Stimulated activated CD4-positive, alpha-beta T cell treated with anti-CD3 and anti-CD28 coated beads, Interleukin-12 subunit alpha, Interleukin-12 subunit beta, amount 100 ng/mL, for 4 hours (primary cell): ENCODE results near the gene CEMIP2.
A peak's percentile ranks its signal among the peaks of the same experiment; 100 is the strongest.

Source experiments
- DNase-seq: peaks from one replicate; pipeline ENCODE4 v3.0.0-alpha.2; 2020

The CEMIP2 gene

DNA sequence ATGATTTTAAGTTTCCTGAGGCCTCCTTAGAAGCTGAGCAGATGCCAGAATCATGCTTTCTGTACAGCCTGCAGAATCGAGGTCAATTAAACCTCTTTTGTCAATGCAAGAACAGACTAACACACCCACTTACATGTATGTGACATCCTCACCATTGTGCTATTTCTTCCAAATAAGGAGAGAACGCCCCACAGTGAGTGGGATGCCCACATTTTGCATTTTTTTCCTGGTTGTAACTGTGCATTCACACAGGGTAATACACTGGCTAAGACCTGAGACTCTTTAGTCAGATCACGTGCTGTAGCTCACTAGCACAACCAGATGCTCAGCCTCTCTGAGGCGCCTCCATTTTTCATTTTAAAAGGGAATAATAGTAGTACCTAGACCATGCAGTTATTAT is 4.4 kb upstream of the CEMIP2 start:
- no peak for DNase-seq

- DNase-seq: no peak
Observed at GRCh38 chr9:71770170-71770569, 1.9 kb upstream of the CEMIP2 start.

- peak; percentile 54 for DNase-seq
Observed at GRCh38 chr9:71769175-71770161, 1.2 kb upstream of the CEMIP2 start.

GRCh38 chr9:71767776-71768321 is 464 bp downstream of the CEMIP2 start:
- no peak for DNase-seq

DNA sequence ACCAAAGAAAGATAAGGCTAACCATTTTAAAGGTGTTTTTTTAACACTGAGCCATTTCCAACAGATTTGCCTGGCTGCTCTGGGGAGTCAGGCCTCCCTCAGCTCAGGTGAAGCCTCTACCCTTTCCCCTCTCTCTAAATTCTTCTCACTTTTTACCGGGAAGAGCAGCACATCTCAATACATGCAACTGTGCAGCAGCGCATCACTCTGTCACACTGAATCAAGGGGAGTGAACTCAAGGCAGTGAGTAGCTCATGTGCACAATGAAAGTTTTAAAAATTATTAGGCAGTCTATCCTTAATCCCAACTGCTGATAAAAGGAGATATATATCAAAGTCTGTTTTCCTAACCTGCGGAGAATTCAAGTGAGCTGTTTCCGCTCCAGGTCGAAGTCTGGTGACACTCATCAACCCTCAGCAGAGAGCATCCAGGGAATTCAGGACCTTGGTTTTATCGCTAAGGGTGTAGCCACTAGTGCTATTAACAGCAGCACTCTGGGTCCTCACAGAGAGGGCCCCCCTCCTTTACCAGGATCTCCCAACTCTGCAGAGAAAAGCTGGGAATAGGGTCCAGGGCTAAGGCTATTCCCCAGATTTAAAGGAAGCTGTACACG is 1.0 kb downstream of the CEMIP2 start:
- DNase-seq: no peak

DNA sequence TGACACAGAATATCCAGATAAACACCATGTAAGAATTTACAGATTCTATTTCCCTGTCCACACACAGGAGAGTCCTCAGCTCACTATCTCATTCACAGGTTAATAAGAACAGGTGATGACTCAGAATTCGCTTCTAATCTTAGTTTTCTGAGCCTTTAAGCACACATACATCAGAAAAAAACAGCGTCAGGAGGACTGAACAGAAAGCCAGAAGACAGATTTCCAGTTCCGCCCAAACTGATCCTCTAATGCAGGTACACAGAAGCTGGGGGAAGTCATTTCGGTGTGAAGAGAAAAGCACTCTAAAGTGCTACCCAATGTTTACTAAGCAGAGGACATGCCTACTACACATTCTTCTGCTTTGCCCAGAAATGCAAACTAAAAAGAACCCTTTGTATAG is 1.6 kb downstream of the CEMIP2 start:
- DNase-seq: no peak

- no peak for DNase-seq
Observed at GRCh38 chr9:71765693-71766092, 2.6 kb downstream of the CEMIP2 start.

DNA sequence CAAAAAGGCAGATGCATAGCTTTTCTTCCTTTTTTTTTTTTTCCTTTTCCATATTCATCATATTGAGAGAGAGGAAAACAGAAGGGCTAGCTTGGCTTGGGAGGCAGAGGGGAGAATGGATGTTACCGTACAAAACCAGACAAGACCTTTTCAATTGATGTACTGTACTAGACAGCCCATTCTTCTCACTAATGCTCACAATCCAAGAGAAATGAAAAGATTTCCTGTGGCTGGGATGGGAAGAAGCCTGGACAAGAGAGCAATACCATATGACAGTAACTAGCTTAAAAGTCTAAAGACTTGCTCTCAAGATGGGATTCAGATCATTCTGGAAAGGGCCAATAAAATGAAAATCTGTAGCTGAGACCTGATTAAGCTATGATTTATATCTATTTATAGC is 3.4 kb downstream of the CEMIP2 start:
- DNase-seq: no peak

DNA sequence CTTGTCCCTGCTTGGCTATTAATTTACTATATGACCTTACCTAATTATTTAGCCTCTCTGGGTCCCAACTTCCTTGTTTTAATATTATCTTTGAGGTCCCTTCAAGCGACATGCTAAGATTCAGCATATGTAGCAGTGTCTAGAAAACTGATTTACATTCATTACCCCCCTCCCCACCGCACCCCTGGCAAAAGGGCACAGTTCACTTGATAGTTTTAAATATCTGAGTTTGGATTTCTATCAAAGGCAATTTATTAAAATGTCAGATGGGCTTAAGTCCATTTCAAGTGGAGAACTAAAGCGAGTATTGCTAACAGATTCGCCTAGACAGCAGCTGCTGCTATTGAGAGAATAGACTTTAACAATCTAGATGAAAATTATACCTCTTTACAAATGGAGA is 3.9 kb downstream of the CEMIP2 start:
- DNase-seq: no peak

GRCh38 chr9:71763832-71764231 is 4.5 kb downstream of the CEMIP2 start:
- no peak for DNase-seq

DNA sequence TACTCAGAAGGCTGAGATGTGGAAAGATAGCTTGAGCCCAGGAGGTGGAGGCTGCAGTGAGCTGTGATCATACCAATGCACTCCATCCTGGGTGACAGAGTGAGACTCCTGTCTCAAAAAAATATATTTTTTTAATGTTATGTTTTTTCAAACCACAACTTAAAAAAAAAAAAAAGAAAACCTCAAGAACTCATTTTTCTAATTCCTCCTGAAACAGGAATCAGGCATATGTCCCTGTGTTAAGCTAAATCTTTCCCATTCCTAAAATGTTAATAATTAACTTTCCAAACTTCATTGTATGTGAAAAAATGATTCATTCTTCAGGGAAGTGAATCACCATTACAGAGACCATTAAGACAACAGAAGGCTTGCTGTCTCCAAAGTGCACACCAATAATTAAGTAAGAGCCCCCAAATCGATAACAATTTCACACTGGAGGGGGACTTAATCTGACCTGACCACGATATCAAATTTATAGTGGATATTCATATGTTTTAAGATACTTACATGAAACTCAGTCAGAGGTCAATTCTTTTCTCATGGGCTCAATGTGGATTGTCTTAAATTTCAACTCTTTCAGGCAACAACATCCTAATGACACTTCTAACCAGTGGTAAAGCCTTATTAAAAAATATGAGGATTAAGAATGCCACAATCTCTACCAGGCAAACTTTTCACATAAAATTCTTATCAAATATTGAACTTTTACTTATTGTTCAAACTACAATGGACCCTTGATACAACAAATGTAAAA is 5.2 kb downstream of the CEMIP2 start:
- DNase-seq: no peak

DNA sequence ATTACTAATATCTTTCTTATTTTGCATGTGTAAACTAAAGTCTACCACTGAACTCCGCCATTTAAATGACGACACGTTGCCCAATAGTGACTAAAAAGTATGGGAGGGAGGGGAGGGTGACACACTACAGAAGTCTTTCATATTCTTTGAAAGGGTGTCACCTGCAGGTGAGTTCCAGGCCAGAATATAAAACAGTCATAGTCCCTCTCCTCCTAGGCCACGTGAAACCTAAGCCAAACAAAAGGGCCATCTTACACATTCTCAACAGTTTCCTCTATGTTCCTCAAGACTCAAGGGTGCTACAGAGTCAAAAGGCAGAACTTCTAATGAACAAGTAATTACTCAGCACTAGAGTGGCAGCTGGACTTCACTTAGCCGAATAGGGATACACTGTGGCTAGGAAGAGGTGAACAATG is 6.4 kb downstream of the CEMIP2 start:
- DNase-seq: no peak

GRCh38 chr9:71760901-71761300 is 7.4 kb downstream of the CEMIP2 start:
- no peak for DNase-seq

GRCh38 chr9:71758785-71759184 is 9.5 kb downstream of the CEMIP2 start:
- no peak for DNase-seq

GRCh38 chr9:71758277-71758676 is 10.0 kb downstream of the CEMIP2 start:
- no peak for DNase-seq

GRCh38 chr9:71756753-71757152 is 11.6 kb downstream of the CEMIP2 start:
- DNase-seq: no peak

DNA sequence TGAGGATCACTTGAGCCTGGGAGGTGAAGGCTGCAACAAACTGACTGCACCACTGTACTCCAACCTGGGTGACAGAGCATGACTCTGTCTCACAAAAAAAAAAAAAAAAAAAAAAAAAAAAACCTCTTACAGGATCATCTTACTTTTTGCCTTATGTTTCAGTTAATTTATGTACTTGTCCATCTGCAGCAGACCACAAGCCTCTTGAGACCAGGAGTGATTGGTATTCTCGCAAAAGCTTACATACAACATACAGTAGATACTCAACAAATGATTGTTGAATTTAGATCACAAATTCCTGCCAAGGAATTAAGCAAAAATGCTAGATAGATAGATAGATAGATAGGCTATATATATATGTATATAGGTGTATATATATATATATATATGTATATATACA is 12.4 kb downstream of the CEMIP2 start:
- DNase-seq: no peak

GRCh38 chr9:71755230-71755629 is 13.1 kb downstream of the CEMIP2 start:
- no peak for DNase-seq

DNA sequence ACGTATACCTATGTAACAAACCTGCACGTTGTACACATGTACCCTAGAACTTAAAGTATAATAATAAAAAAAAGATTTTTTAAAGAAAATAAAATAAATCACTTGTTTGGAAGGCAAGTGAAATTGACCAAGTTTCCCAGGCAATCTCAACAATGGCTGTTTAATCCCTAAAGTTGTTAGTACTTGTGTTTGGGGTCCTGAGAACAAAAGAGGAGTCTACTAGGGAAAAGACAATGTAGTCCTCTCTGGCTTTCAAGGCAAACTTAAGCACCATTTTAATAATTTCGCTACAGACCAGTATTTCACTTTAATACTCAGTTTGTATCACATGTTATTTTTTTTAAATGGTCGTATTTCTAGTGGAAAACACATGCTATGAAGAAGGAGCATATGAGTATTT is 14.2 kb downstream of the CEMIP2 start:
- DNase-seq: no peak

GRCh38 chr9:71752928-71753327 is 15.4 kb downstream of the CEMIP2 start:
- DNase-seq: no peak

GRCh38 chr9:71752352-71752751 is 16.0 kb downstream of the CEMIP2 start:
- DNase-seq: no peak

DNA sequence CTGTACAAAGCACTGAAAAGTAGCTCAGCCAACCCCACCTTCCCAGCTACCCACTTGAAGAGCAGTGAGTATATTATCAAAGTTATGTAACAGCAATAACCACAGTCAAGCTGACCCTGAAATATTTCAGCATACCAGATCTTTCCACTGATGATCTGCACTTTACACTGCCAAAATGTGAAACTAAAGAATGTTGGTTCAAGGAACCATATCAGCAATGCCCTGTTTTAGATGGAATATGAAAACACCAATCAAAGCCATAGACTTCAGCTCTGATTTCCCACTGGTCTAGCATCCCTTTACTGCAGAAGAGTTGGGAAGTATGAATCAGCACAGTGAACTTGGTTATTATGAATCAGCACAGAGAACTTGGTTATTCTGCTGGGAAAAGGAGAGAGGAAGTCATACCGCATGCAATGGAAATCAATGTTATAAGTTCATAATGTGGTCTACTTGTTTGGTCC is 20.0 kb downstream of the CEMIP2 start:
- DNase-seq: no peak

- DNase-seq: no peak
Observed at GRCh38 chr9:71747576-71747975, 20.7 kb downstream of the CEMIP2 start.
